ENCODE data around the gene TMEM154. TPM values are rescaled to one million over a fixed set of nuclear protein-coding genes. Genes with fewer than 3 reads are reported as not detected.

Gene TMEM154
- total RNA-seq, 2 experiments from 2014 or later = 18.1 to 20.8 TPM

DNA sequence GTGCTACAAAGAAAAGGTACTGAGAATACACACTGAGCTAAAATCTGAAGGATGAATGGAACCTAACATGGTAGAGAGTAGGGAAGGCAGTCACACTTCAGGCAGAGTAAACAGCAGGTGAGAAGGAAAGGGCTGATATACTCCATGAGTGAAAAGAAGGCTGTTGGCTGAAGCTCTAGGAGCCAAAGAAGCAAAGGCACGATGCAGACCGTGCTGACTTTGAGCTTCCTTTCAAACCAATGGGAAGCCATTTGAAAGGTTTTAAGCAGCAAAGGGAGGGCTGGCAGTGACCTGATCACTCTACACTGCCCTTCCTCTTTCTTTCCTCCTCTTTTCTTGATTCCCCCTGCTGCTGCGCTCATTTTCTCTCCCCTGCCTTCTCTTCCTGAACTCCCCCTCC is 66.4 kb downstream of the TMEM154 start:
- no peak overlapping the region for H3K4me3 Mint-ChIP-seq
- ChIA-PET POLR2A (no interaction called here), CTCF (interaction anchor here (1.5 kb wide), 1 partner anchor 112 kb away, joined by 5 read pairs; no protein-coding TSS in a partner anchor)
- H3K27me3 Mint-ChIP-seq = no peaks in the 10 kb centered on the region
- intact Hi-C loops (cut with micrococcal nuclease) = no loop called here
- no peak for DNase-seq
- H3K4me1 Mint-ChIP-seq (ENCODE audit: low read depth) = no peaks in the 10 kb centered on the region
- no peak overlapping the region for H3K27ac Mint-ChIP-seq
- H3K36me3 Mint-ChIP-seq = no peaks in the 10 kb centered on the region
- no peaks in the 10 kb centered on the region for H3K9me3 Mint-ChIP-seq

DNA sequence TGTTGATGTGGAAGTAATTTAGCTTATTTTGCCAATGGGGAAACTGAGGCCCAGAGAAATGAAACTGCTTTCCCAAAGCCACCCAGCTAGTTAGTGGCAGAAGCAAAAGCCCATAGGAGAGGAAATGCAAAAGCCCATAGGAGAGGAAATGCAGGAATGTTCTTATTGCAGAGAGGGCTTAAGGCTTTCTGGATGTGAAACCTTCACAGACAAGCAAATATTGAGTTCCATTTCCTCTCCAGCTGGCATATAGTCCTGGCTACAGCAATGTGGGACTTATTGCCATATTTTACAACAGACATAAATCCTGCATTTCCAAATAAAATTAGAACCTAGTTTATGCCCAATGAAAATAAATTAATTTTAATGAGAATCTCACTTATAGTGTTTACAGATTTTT is 69.7 kb downstream of the TMEM154 start:
- Mint-ChIP-seq H3K4me3 (no peak overlapping the region), H3K9me3 (no peaks in the 10 kb centered on the region), H3K27ac (no peak overlapping the region), H3K36me3 (no peaks in the 10 kb centered on the region), H3K27me3 (no peaks in the 10 kb centered on the region), H3K4me1 (ENCODE audit: low read depth) (peaks cover 10% of the 10 kb centered on the region)
- ChIA-PET CTCF (interaction anchor here (1.2 kb wide), 1 partner anchor 109 kb away, joined by 3 read pairs; no protein-coding TSS in a partner anchor), POLR2A (no interaction called here)
- intact Hi-C loops (cut with micrococcal nuclease) = no loop called here
- no peak for DNase-seq

DNA sequence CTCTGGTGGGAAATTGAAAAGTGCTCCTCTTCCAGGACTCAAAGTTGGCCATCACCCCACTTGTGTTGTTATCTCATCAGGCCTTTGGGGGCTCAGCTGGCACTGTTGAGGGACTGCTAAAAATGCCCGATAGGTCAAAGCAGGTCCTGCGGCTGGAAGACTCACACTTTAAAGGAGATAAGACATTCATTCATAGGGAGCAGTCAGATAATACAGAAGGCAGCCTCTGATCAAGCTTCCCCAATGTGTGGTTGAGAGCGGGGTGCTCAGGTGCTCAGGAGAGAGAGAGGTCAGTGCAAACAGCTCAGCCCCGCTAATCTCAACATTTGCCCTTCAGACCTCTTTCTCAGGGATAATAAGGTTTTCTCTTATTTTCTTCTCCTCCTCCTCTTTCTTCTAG is 70.3 kb downstream of the TMEM154 start:
- Mint-ChIP-seq H3K9me3 (no peaks in the 10 kb centered on the region), H3K27ac (no peak overlapping the region), H3K36me3 (no peaks in the 10 kb centered on the region), H3K4me1 (ENCODE audit: low read depth) (peaks cover 10% of the 10 kb centered on the region), H3K27me3 (no peaks in the 10 kb centered on the region), H3K4me3 (no peak overlapping the region)
- DNase-seq = no peak
- intact Hi-C loops (cut with micrococcal nuclease) = no loop called here
- ChIA-PET CTCF (interaction anchor here (1.2 kb wide), 1 partner anchor 108 kb away, joined by 3 read pairs; no protein-coding TSS in a partner anchor), POLR2A (no interaction called here)

DNA sequence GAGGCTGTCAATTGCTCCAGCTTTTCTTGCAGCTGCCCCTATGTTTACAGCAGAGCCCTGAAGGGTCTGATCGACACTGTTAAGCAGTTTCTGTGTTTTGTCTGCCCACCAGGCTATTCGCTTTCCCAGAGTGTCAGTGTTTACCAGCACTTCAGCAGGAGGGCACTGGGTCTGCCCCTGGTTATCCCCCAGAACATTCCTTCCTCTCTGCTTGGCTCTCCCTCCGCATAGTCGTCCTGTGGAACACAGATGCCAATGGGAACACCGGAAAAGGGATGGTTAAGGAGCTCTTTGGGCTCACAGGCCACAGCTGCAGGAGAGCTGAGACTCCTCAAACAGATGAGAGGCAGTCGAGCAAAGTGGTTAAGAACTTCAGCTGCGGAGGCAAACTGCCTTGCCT is 72.6 kb downstream of the TMEM154 start:
- no peak overlapping the region for H3K4me3 Mint-ChIP-seq
- H3K4me1 Mint-ChIP-seq (ENCODE audit: low read depth) = peaks cover 10% of the 10 kb centered on the region
- H3K9me3 Mint-ChIP-seq = no peaks in the 10 kb centered on the region
- ChIA-PET POLR2A (interaction anchor here (0.7 kb wide), 1 partner anchor 71 kb away, joined by 3 read pairs; the partner anchor contains the start of gene FBXW7), CTCF (interaction anchor here (1.0 to 1.6 kb wide), 2 partner anchors 106 to 109 kb away, joined by 3 to 4 read pairs; no protein-coding TSS in a partner anchor)
- intact Hi-C loops (cut with micrococcal nuclease) = no loop called here
- no peak overlapping the region for H3K27ac Mint-ChIP-seq
- DNase-seq = no peak
- no peaks in the 10 kb centered on the region for H3K27me3 Mint-ChIP-seq
- H3K36me3 Mint-ChIP-seq = no peaks in the 10 kb centered on the region

DNA sequence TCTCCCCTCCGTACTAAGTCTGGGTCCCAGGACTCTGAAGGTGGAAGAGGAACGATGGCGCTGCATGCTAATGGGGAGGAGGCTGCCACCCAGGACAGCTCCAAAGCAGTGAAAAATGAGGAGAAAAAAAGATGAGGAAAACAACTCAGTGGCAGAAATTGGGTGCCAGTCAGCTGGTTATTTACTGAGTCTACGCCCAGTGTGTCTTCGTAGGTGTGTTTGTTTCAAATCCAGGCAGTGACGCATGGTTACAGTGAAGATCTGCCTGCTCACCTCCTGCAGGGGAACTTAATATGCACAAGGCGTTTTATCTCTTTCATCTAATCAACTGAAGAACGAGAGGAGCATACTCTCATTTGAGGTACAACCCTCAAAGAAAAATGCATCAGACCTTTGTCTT is 73.0 kb downstream of the TMEM154 start:
- peak; percentile 22 for DNase-seq
- POLR2A ChIA-PET = interaction anchor here (0.7 kb wide), 2 partner anchors 71 to 160 kb away, joined by 3 read pairs; partner anchors contain the start of gene FBXW7
- intact Hi-C loops (cut with micrococcal nuclease) = no loop called here
- peaks cover 10% of the 10 kb centered on the region for H3K4me1 Mint-ChIP-seq (ENCODE audit: low read depth)
- no peak overlapping the region for H3K27ac Mint-ChIP-seq
- CTCF ChIA-PET = interaction anchor here (0.6 to 1.6 kb wide), 4 partner anchors 29 to 1103 kb away, joined by 3 to 4 read pairs (median 3); no protein-coding TSS in a partner anchor
- H3K4me3 Mint-ChIP-seq = no peak overlapping the region
- H3K27me3 Mint-ChIP-seq = no peaks in the 10 kb centered on the region
- no peaks in the 10 kb centered on the region for H3K36me3 Mint-ChIP-seq
- no peaks in the 10 kb centered on the region for H3K9me3 Mint-ChIP-seq

DNA sequence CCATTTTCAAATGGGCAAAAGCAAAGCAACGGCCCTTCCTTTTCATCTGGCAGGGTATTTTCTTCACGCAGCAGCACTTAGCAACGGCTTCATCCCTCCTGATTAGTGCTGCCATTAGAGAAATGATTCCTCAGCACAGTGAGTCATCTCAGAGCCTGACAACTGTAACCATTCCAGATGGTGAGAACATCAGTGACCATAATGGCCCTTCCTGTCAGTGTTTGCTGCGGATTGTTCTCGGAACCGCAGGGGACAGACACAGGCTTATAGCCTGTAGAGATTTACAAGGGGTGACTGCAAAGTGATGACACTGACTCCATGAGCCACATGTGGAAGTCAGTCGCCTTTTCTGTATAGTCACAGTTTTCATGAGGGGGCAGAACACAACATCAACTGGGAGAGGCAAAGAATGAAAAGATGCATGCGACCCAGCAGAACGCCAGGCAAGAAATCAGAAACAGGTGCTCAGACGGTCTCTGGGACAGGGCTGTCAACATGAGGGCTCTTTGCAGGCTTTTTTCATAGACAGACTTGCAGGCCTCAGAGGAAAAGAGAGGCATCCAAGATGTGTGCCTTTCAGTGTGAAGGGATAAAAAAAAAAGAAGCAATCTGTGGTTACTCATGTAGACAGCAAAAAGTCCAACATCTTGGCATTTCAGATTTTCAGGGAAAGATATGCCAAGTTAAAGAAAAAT is 74.0 kb downstream of the TMEM154 start:
- CTCF ChIA-PET = interaction anchor here (0.6 to 0.7 kb wide), 2 partner anchors 28 to 1104 kb away, joined by 3 read pairs; no protein-coding TSS in a partner anchor
- H3K27me3 Mint-ChIP-seq = no peaks in the 10 kb centered on the region
- intact Hi-C loops (cut with micrococcal nuclease) = no loop called here
- H3K36me3 Mint-ChIP-seq = no peaks in the 10 kb centered on the region
- no peaks in the 10 kb centered on the region for H3K9me3 Mint-ChIP-seq
- H3K4me1 Mint-ChIP-seq (ENCODE audit: low read depth) = peaks cover 10% of the 10 kb centered on the region
- H3K27ac Mint-ChIP-seq = no peak overlapping the region
- H3K4me3 Mint-ChIP-seq = no peak overlapping the region
- DNase-seq = no peak
- POLR2A ChIA-PET = interaction anchor here (0.7 kb wide), 1 partner anchor 161 kb away, joined by 3 read pairs; no protein-coding TSS in a partner anchor

DNA sequence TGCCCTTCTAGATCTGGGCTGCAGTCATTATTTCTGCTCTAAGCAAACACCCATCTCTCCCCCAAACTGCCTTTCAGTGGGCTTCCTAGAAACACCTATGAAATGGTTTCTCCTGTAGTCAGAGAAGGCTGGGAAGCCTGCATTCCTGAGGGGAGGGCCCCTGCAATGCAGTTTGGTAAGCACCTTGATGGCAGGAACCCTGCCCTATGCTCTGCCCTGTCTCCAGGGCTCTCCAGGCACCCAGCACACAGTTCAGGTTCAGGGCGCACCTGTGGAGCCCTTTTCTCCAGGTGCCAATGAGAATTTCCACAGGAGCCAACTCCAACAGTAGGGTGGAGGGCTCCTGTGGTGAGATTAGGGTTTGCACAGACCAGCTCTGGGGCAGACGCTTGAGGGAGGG is 74.8 kb downstream of the TMEM154 start:
- Mint-ChIP-seq H3K36me3 (no peaks in the 10 kb centered on the region), H3K4me1 (ENCODE audit: low read depth) (peaks cover 10% of the 10 kb centered on the region), H3K27ac (no peak overlapping the region), H3K27me3 (no peaks in the 10 kb centered on the region), H3K4me3 (no peak overlapping the region), H3K9me3 (no peaks in the 10 kb centered on the region)
- intact Hi-C loops (cut with micrococcal nuclease) = no loop called here
- ChIA-PET POLR2A (no interaction called here), CTCF (no interaction called here)
- DNase-seq = no peak

DNA sequence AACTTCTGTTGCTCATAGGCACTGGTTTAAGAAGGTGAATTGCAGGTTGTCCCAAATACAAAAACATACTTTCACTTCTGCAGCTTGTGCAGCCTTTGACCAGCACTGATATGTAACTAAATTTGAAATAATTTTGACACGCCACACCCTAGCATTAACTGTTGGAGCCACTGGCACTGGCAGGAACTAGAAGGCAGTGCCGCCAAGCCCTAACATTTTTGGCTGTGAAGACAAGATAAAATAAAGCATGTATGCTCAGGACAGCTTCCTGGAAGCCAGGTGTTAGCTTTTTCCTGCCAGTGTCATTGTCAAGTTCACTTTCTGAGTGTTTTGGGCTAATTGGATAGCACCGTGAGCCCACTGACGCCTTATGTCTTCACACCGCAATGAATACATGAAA is 78.6 kb downstream of the TMEM154 start:
- Mint-ChIP-seq H3K4me1 (ENCODE audit: low read depth) (no peaks in the 10 kb centered on the region), H3K36me3 (no peaks in the 10 kb centered on the region), H3K27me3 (no peaks in the 10 kb centered on the region), H3K27ac (no peak overlapping the region), H3K9me3 (no peaks in the 10 kb centered on the region), H3K4me3 (no peak overlapping the region)
- CTCF ChIA-PET = no interaction called here
- DNase-seq = no peak
- intact Hi-C loops (cut with micrococcal nuclease) = no loop called here
- POLR2A ChIA-PET = no interaction called here

DNA sequence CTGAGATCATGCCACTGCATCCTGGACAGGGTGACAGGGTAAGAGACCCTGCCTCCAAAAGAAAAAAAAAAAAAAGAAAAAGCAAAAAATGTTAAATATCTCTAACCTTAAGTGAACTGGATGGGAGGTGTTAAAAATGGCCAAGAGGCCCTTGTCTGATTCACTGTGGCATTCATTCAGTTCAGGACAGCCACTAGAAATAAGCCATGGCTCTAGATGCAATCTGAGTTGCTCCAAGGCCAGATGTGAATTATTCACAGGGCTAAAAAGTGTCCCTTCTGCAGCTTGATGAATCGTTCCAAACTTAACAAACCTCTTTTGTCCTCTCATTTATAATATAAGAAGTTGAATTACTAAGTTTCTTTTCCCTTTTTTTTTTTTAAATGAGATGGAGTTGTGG is 80.2 kb downstream of the TMEM154 start:
- POLR2A ChIA-PET = no interaction called here
- Mint-ChIP-seq H3K4me3 (no peak overlapping the region), H3K4me1 (ENCODE audit: low read depth) (no peaks in the 10 kb centered on the region), H3K27ac (no peak overlapping the region), H3K36me3 (no peaks in the 10 kb centered on the region), H3K27me3 (no peaks in the 10 kb centered on the region), H3K9me3 (no peaks in the 10 kb centered on the region)
- DNase-seq = no peak
- intact Hi-C loops (cut with micrococcal nuclease) = no loop called here
- CTCF ChIA-PET = interaction anchor here (0.6 to 1.0 kb wide), 2 partner anchors 39 to 40 kb away, joined by 3 to 4 read pairs; no protein-coding TSS in a partner anchor

DNA sequence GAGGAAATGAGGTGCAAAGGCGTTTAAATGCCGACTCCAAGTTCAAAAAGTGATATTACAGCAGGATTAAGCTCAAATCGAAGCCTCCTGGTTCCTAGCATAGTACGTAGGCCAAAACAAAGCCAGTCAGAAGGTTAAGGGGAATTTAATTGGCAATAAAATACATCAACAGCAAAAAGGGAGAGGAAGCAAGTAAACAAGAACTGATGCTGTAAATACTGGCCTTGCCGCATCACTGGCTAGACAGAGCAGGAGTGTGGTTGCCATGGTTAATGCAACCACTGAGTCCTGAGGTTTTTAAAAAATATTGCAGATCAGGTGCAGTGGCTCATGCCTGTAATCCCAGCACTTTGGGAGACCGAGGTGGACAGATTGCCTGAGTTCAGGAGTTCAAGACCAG is 80.7 kb downstream of the TMEM154 start:
- no peak overlapping the region for H3K27ac Mint-ChIP-seq
- H3K27me3 Mint-ChIP-seq = no peaks in the 10 kb centered on the region
- intact Hi-C loops (cut with micrococcal nuclease) = no loop called here
- DNase-seq = no peak
- H3K36me3 Mint-ChIP-seq = no peaks in the 10 kb centered on the region
- CTCF ChIA-PET = interaction anchor here (0.6 to 1.0 kb wide), 2 partner anchors 39 to 41 kb away, joined by 3 to 4 read pairs; no protein-coding TSS in a partner anchor
- POLR2A ChIA-PET = no interaction called here
- H3K4me3 Mint-ChIP-seq = no peak overlapping the region
- no peaks in the 10 kb centered on the region for H3K9me3 Mint-ChIP-seq
- no peaks in the 10 kb centered on the region for H3K4me1 Mint-ChIP-seq (ENCODE audit: low read depth)

DNA sequence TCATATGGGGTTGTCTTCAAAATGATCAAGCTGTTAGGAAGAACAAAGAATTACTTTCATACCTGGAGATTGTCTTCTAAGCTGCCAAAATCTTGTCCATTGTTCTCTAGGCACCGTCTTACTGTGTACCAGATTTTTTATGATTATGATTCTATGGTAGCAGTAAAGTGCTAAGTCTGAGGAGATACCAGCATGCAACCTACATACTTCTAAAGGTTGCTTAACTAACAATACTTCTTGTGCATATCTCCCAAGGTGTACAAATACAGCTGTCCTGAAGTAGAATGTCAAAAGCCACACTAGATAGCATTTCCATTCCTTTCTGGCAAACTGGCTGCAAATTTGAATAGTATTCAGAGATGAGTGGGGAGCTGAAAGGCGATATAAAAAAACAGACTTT is 81.3 kb downstream of the TMEM154 start:
- intact Hi-C loops (cut with micrococcal nuclease) = no loop called here
- H3K36me3 Mint-ChIP-seq = no peaks in the 10 kb centered on the region
- no peaks in the 10 kb centered on the region for H3K4me1 Mint-ChIP-seq (ENCODE audit: low read depth)
- DNase-seq = no peak
- ChIA-PET CTCF (interaction anchor here (1.0 kb wide), 1 partner anchor 42 kb away, joined by 3 read pairs; no protein-coding TSS in a partner anchor), POLR2A (no interaction called here)
- no peak overlapping the region for H3K4me3 Mint-ChIP-seq
- H3K27me3 Mint-ChIP-seq = no peaks in the 10 kb centered on the region
- H3K27ac Mint-ChIP-seq = no peak overlapping the region
- no peaks in the 10 kb centered on the region for H3K9me3 Mint-ChIP-seq

DNA sequence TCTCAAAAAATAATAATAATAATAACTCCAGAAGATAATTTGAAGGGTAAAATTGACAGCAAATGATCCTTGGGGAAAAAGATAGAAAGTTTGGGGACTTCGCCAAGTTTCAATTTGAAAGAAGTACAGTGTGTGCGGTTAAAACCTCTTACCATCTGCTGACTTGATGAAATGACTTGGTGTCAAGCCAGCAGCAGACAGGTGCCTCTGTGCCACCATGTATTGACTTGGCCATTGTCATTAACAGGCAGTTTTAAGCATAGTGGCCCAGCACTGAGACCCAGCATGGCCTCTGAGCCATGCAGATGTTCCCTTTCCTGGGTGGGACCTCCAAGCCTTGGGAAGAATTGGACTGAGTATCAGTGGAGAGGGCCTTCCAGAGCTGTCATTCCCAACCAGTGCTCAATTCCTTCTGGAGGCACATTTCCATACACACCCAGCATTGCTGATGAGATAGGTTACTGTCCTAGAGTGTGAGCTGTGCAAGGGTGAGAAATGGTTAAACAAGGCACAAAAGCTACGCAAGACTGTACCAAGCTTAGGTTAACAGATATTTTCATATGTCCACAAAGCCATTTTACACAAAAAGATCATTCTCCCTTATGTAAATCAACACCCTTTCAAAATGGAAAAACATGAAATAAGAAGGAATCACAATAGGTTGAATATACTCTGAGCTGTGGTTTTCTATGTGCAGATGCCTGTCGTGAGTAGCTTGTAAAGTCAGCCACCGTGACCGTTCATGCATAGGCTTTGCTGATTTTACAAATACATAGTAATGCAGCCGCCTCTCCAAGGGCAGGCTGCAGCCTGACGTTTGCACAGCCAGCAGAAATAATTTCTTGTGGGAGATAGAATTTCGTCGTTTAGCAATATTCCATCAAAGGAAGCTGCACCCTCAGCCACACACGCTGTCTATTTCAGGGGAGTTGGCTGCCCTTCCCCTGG is 84.5 kb downstream of the TMEM154 start:
- intact Hi-C loops (cut with micrococcal nuclease) = no loop called here
- no peak overlapping the region for H3K27ac Mint-ChIP-seq
- no peak overlapping the region for H3K4me3 Mint-ChIP-seq
- ChIA-PET CTCF (interaction anchor here (1.2 kb wide), 1 partner anchor 141 kb away, joined by 3 read pairs; no protein-coding TSS in a partner anchor), POLR2A (no interaction called here)
- H3K36me3 Mint-ChIP-seq = no peaks in the 10 kb centered on the region
- H3K9me3 Mint-ChIP-seq = no peaks in the 10 kb centered on the region
- no peaks in the 10 kb centered on the region for H3K27me3 Mint-ChIP-seq
- no peak for DNase-seq
- no peaks in the 10 kb centered on the region for H3K4me1 Mint-ChIP-seq (ENCODE audit: low read depth)

All from activated CD4-positive, alpha-beta memory T cell treated with anti-CD3 and anti-CD28 coated beads for 36 hours (primary cell).